AG09309 (cell line): ENCODE results near the gene PGPEP1.
"Not testable (repeated sequence)": the region's sequence is repeated elsewhere in the genome, so short reads cannot be mapped to it uniquely, and the experiment has no call there.

Source experiments
- DNase-seq: peaks from one replicate; pipeline ENCODE4 v3.0.0-alpha.2; 2010; ENCODE audit warnings: low read depth
- H3K4me3 ChIP-seq: 2 replicates; pipeline ENCODE4 v1.5.1; 2011; ENCODE audit warnings: mild to moderate bottlenecking, low read depth, low read length, moderate library complexity; ENCODE audit not compliant: control insufficient read depth
- CTCF ChIP-seq: IDR thresholded peaks from 2 replicates; pipeline ENCODE4 v1.5.1; 2011; ENCODE audit warnings: mild to moderate bottlenecking, low read depth, low read length, inconsistent platforms; ENCODE audit not compliant: insufficient read depth, control insufficient read depth; ENCODE audit errors: missing control alignments

The PGPEP1 gene

DNA sequence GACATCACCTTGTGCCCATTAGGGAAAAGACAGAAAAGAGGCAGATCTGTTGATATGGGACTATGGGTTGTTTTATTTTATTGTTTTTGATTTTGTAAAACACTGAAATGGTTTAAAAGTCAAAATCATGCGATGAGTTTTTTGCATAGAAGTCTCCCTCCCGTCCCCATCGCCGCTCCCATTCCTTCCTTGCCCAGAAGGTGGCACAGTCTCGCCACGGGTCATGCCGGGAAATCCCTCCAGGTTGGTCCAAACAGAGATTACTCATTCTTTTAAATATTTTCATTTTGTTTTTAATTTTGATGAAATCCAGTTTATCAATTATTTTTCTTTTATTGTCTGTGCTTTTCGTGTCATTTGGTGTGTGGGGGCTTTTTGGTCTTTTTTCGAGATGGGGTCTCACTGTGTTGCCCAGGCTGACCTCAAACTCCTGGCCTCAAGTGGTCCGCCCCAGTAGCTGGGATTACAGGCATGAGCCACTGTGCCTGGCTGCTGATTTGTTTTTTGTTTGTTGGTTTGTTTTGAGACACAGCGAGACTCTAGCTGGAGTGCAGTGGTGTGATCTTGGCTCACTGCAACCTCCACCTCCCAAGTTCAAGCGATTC lies 9.2 kb downstream of the PGPEP1 start:
- TF ChIP-seq CTCF, result peak; percentile 91
- peak; percentile 18 for DNase-seq
- no peak overlapping the region for H3K4me3 ChIP-seq

- no peak for TF ChIP-seq CTCF
- H3K4me3 ChIP-seq, result no peak overlapping the region
- no peak for DNase-seq
Measured at GRCh38 chr19:18350490-18350889, 10.1 kb downstream of the PGPEP1 start.

GRCh38 chr19:18351544-18351943 lies 11.1 kb downstream of the PGPEP1 start:
- no peak for TF ChIP-seq CTCF
- H3K4me3 ChIP-seq, result no peak overlapping the region
- no peak for DNase-seq

DNA sequence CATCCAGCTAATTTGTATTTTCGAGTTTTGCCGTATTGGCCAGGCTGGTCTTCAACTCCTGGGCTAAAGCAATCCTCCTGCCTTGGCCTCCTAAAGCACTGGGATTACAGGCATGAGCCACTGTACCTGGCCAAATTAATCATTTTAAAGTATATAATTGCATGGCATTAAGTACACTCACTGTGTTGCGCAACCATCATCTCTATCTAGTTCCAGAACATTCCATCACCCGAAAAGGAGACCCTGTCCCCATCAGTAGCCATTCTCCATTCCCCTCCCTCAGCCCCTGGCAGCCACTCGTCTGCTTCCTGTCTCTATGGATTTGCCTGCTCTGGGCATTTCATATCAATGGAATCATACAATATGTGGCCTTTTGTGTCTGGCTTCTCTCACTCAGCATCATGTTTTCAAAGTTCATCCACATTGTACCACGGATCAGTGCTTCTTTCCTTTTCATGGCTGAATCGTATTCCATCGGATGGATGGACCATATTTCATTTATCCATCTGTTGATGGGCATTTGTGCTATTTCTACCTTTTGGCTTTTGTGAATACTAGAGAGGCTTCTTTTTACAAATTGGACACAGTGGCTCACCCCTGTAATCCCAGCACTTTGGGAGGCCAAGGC lies 13.1 kb downstream of the PGPEP1 start:
- H3K4me3 ChIP-seq, result no peak overlapping the region
- TF ChIP-seq CTCF, result no peak
- no peak for DNase-seq

- H3K4me3 ChIP-seq, DNase-seq: not testable (repeated sequence)
Measured at GRCh38 chr19:18354743-18355142, 14.3 kb downstream of the PGPEP1 start.

GRCh38 chr19:18357041-18357440 lies 16.6 kb downstream of the PGPEP1 start:
- no peak for DNase-seq
- H3K4me3 ChIP-seq, result no peak overlapping the region
- TF ChIP-seq CTCF, result no peak

GRCh38 chr19:18361646-18362045 lies 21.2 kb downstream of the PGPEP1 start:
- H3K4me3 ChIP-seq, result no peak overlapping the region
- TF ChIP-seq CTCF, result no peak
- DNase-seq, result no peak
